ENCODE measurements around the gene PARPBP. TPM values are rescaled to one million over a fixed set of nuclear protein-coding genes. Genes with fewer than 3 reads are reported as not detected.
"Not testable (repeated sequence)": the region's sequence is repeated elsewhere in the genome, so short reads cannot be mapped to it uniquely, and the experiment has no call there.

Gene PARPBP, protein sequence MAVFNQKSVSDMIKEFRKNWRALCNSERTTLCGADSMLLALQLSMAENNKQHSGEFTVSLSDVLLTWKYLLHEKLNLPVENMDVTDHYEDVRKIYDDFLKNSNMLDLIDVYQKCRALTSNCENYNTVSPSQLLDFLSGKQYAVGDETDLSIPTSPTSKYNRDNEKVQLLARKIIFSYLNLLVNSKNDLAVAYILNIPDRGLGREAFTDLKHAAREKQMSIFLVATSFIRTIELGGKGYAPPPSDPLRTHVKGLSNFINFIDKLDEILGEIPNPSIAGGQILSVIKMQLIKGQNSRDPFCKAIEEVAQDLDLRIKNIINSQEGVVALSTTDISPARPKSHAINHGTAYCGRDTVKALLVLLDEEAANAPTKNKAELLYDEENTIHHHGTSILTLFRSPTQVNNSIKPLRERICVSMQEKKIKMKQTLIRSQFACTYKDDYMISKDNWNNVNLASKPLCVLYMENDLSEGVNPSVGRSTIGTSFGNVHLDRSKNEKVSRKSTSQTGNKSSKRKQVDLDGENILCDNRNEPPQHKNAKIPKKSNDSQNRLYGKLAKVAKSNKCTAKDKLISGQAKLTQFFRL
- total RNA-seq (2014; rRNA removed; shearing (Covaris generic)) (10.1 and 13.4 TPM in 2 replicates), polyA plus RNA-seq (2016; fragmentation: Nextera tagmentation; extraction: Ambion mirVana) (9.5 and 10.3 TPM in 2 replicates)

DNA sequence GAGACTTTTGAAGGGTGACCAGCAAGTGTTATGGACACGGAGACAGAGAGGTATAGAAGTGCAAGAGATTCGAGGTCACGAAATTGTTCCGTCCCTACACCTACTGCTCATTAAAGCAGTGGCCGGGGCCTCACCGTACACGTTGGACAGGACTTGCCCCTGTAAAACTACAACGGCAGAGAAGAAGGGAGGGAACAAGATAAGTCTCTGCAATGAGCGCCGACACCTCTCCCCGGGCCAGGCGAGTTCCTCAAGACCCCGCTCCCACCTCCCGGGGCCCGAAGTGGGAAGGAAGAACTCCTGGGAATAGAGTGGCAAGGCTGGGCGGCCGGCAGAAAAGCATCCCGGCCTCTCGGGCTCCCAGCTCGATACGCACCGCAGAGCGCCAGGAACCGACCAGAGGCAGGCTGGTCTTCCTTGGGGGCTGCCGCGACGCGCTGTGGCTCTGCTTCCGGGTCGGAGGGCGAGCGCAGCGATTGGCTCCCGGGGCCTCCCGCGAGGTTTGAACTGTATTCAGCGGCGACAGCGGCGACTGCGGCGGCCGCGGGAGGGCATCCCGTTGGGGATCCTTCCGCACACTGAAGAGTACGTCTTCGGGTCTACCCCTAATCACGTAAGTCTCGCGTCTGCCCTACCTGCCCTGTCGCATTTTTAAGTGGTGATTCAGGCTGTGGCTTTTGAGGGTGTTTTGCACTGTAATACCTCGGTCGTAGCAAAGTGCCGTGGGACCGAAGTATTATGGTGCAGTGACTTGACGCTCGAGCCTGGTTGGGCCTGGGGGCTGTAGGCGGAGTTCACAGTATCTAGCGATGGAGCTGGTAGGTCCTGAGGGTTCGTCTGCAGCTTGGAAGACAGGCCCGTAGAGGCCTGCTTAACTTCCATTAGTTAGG, at the start of gene PARPBP, which contains the start of gene NUP37:
PARPBP (plus strand) TSS at position 510 of the 890 bp plus-strand sequence. CDS start 3,706 bp downstream, outside the sequence.
NUP37 (minus strand) TSS at position 441 of the 890 bp plus-strand sequence. CDS start 1,596 bp downstream, outside the sequence.
- Histone ChIP-seq H3K27ac (peak within 1 kb of the TSS; percentile 69), H2AFZ (peak within 1 kb of the TSS; percentile 99), H3K4me2 (ENCODE audit: unreplicated experiment) (peak within 1 kb of the TSS; percentile 93), H3F3A (ENCODE audit: insufficient read depth) (no peaks in the 10 kb centered on the region), H3K36me3 (ENCODE audit: low read depth) (peaks cover 17% of the 10 kb centered on the region), H3K79me2 (ENCODE audit: insufficient read depth) (peaks cover 55% of the 10 kb centered on the region), H3K9me2 (ENCODE audit: insufficient read depth) (no peaks in the 10 kb centered on the region), H3K9ac (peak within 1 kb of the TSS; percentile 96), H4K20me1 (ENCODE audit: insufficient read depth) (no peaks in the 10 kb centered on the region), H3K9me3 (ENCODE audit: low read depth) (no peaks in the 10 kb centered on the region), H3K4me1 (ENCODE audit: insufficient read depth) (peaks cover 16% of the 10 kb centered on the region), H3K27me3 (replicated peaks; ENCODE audit: insufficient read depth) (no peaks in the 10 kb centered on the region), H3K4me3 (peak within 1 kb of the TSS; percentile 97)
- TF ChIP-seq EZH2 (IDR thresholded peaks at IDR 0.05; ENCODE audit: insufficient read depth, poor library complexity, severe bottlenecking), result no peak
- TF ChIP-seq EZH2phosphoT487 (IDR thresholded peaks at IDR 0.05; ENCODE audit: insufficient read depth, low read depth), result no peak
- in situ Hi-C loops (cut with MboI), result no loop called here
- peak; percentile 96 for DNase-seq
- WGBS, 2 experiments (ENCODE audit: low coverage in 1 of 2, low lambda C conversion rate in 2 of 2, missing lambda C conversion rate in 2 of 2), result 1% methylated on average over 61 to 62 of the region's 62 CpGs

DNA sequence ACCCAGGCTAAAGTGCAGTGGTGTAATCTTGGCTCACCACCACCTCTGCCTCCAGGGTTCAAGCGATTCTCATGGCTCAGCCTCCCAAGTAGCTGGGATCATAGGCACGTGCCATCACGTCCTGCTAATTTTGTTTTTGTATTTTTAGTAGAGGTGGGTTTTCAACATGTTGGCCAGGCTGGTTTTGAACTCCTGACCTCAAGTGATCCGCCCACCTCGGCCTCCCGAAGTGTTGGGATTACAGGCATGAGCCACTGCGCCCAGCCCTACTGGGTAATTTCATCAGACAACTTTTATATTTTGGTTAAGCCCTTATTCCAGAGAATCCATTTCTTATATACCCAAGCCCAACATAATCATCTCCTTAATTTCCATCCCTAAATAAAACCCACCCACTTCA, 47.9 kb upstream of the PARPBP start:
- peaks cover 16% of the 10 kb centered on the region for H3K4me1 ChIP-seq (ENCODE audit: insufficient read depth)
- WGBS, 2 experiments (ENCODE audit: low coverage in 1 of 2, low lambda C conversion rate in 2 of 2, missing lambda C conversion rate in 2 of 2), result 97 to 98% methylated on average over 7 of the region's 7 CpGs

DNA sequence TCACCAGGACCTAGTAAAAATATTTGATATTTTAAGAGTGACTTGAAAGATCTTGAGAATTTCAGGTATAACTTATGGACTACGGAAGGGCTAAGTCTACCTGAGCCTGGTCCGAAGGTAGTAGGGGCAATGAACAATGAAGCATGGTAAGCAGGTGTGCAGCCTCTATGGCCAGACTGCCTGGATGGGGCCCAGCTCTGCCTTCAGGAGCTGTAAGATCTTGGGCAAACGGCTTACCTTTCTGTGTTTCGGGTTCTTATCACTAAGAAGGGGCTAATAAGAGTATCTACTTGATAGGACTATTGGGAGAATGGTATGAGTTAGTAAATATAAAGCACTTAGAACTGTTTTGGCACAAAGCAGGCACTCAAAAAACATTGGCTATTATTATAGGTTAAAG, 39.1 kb upstream of the PARPBP start:
- Histone ChIP-seq H4K20me1 (ENCODE audit: insufficient read depth) (no peaks in the 10 kb centered on the region), H2AFZ (no peak overlapping the region), H3K9me2 (ENCODE audit: insufficient read depth) (no peaks in the 10 kb centered on the region), H3K27ac (no peak overlapping the region), H3K36me3 (ENCODE audit: low read depth) (peaks cover 13% of the 10 kb centered on the region; the same call in 1 of the 2 replicates), H3K9ac (no peak overlapping the region), H3K4me2 (ENCODE audit: unreplicated experiment) (no peak overlapping the region), H3K27me3 (replicated peaks; ENCODE audit: insufficient read depth) (no peaks in the 10 kb centered on the region), H3K4me1 (ENCODE audit: insufficient read depth) (no peaks in the 10 kb centered on the region), H3F3A (ENCODE audit: insufficient read depth) (no peaks in the 10 kb centered on the region), H3K9me3 (ENCODE audit: low read depth) (no peaks in the 10 kb centered on the region), H3K4me3 (no peak overlapping the region), H3K79me2 (ENCODE audit: insufficient read depth) (no peaks in the 10 kb centered on the region)
- WGBS, 2 experiments (ENCODE audit: low coverage in 1 of 2, low lambda C conversion rate in 2 of 2, missing lambda C conversion rate in 2 of 2), result 96 to 98% methylated on average over 4 of the region's 4 CpGs
- TF ChIP-seq EZH2 (IDR thresholded peaks at IDR 0.05; ENCODE audit: insufficient read depth, poor library complexity, severe bottlenecking) (no peak), EZH2phosphoT487 (IDR thresholded peaks at IDR 0.05; ENCODE audit: insufficient read depth, low read depth) (no peak)
- no peak for DNase-seq
- in situ Hi-C loops (cut with MboI), result no loop called here

More for the DNA sequence above, 47.9 kb upstream of the PARPBP start:
- H3K27me3 ChIP-seq (replicated peaks; ENCODE audit: insufficient read depth); H3K4me2 ChIP-seq (ENCODE audit: unreplicated experiment); H3K9me2 ChIP-seq (ENCODE audit: insufficient read depth); H3K9ac ChIP-seq; DNase-seq; in situ Hi-C loops (cut with MboI); H2AFZ ChIP-seq; H4K20me1 ChIP-seq (ENCODE audit: insufficient read depth); H3K9me3 ChIP-seq (ENCODE audit: low read depth); H3K27ac ChIP-seq; H3K4me3 ChIP-seq; H3K79me2 ChIP-seq (ENCODE audit: insufficient read depth): not testable (repeated sequence)
- H3K36me3 ChIP-seq (ENCODE audit: low read depth), result peaks cover 13% of the 10 kb centered on the region
- peaks cover 18% of the 10 kb centered on the region for H3F3A ChIP-seq (ENCODE audit: insufficient read depth)

DNA sequence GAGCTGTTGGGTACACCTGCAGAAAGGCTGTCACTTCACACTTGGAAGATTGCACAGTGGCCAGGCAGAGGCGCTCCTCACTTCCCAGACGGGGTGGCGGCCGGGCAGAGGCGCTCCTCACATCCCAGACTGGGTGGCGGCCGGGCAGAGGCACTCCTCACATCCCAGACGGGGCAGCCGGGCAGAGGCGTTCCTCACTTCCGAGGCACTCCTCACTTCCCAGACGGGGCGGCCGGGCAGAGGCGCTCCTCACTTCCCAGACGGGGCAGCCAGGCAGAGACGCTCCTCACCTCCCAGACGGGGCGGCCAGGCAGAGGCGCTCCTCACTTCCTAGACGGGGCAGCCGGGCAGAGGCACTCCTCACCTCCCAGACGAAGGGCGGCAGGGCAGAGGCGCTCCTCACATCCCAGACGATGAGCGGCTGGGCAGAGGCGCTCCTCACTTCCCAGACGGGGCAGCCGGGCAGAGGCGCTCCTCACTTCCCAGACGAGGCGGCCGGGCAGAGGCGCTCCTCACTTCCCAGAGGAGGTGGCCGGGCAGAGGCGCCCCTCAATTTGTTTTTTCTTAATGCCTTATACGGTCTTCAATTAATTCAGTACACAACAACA, 30.7 kb upstream of the PARPBP start:
- H3K27ac ChIP-seq; H3K9ac ChIP-seq; H3K4me2 ChIP-seq (ENCODE audit: unreplicated experiment); H2AFZ ChIP-seq; H3K4me3 ChIP-seq; H3K36me3 ChIP-seq (ENCODE audit: low read depth); H4K20me1 ChIP-seq (ENCODE audit: insufficient read depth); H3K27me3 ChIP-seq (replicated peaks; ENCODE audit: insufficient read depth); H3K9me2 ChIP-seq (ENCODE audit: insufficient read depth); H3K9me3 ChIP-seq (ENCODE audit: low read depth); in situ Hi-C loops (cut with MboI); DNase-seq; H3K79me2 ChIP-seq (ENCODE audit: insufficient read depth): not testable (repeated sequence)
- Histone ChIP-seq H3K4me1 (ENCODE audit: insufficient read depth) (peaks cover 20% of the 10 kb centered on the region), H3F3A (ENCODE audit: insufficient read depth) (peaks cover 14% of the 10 kb centered on the region; the same call in 1 of the 2 replicates)
- 97 to 99% methylated on average over 22 to 38 of the region's 38 CpGs for WGBS, 2 experiments (ENCODE audit: low coverage in 1 of 2, low lambda C conversion rate in 2 of 2, missing lambda C conversion rate in 2 of 2)
